ENCODE data around the gene ARHGEF28. TPM values are rescaled to one million over a fixed set of nuclear protein-coding genes. Genes with fewer than 3 reads are reported as not detected.

The ARHGEF28 gene
- total RNA-seq, 2 experiments from 2014 or later: not detected

DNA sequence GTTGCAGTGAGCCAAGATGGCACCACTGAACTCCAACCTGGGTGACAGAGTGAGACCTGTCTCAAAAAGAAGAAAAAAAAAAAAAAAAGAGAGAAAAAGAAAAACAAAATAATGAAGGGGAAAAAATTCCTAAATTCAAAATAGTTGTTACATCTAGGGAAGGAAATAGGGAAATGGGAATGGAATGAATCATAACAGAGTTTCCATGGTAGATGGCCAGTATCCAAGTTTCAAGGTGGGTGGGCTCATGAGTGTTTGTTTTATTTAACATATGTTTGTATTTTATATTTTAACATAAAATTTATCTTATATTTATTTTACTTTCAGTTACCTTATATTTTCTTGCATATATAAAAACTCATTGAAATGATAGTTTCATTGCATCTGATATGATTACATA is 215.6 kb downstream of the ARHGEF28 start:
- CTCF ChIA-PET: no interaction called here

DNA sequence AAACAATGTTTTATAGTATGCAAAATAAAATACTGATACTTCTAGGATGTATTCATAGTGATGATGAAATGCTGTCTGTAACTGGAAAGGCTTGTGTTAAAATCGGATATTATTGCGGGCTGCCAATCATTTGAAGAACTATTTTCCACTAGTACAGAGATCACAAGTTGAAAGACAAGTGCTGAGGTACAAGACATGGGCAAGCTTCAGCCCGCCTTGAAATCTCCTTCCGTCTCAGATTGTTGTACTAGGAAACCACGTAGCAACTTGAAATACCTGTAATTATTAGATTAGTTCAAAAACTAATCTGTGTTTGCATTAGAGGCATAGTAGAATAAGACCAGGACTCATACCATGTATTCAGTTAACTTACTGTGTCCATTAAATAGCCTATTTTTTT is 218.2 kb downstream of the ARHGEF28 start:
- no peak for DNase-seq
- ChIA-PET POLR2A (no interaction called here), CTCF (no interaction called here)
- H3K4me3 Mint-ChIP-seq: no peak overlapping the region
- H3K27me3 Mint-ChIP-seq: peaks cover 9% of the 10 kb centered on the region
- no peaks in the 10 kb centered on the region for H3K4me1 Mint-ChIP-seq
- H3K36me3 Mint-ChIP-seq (ENCODE audit: low read depth): no peaks in the 10 kb centered on the region
- no peak overlapping the region for H3K27ac Mint-ChIP-seq
- no peaks in the 10 kb centered on the region for H3K9me3 Mint-ChIP-seq

More for the DNA sequence above, 215.6 kb downstream of the ARHGEF28 start:
- Mint-ChIP-seq H3K9me3 (no peaks in the 10 kb centered on the region), H3K27ac (no peak overlapping the region), H3K4me1 (no peaks in the 10 kb centered on the region), H3K36me3 (ENCODE audit: low read depth) (no peaks in the 10 kb centered on the region), H3K27me3 (peaks cover 12% of the 10 kb centered on the region), H3K4me3 (no peak overlapping the region)
- DNase-seq: no peak
- POLR2A ChIA-PET: no interaction called here

DNA sequence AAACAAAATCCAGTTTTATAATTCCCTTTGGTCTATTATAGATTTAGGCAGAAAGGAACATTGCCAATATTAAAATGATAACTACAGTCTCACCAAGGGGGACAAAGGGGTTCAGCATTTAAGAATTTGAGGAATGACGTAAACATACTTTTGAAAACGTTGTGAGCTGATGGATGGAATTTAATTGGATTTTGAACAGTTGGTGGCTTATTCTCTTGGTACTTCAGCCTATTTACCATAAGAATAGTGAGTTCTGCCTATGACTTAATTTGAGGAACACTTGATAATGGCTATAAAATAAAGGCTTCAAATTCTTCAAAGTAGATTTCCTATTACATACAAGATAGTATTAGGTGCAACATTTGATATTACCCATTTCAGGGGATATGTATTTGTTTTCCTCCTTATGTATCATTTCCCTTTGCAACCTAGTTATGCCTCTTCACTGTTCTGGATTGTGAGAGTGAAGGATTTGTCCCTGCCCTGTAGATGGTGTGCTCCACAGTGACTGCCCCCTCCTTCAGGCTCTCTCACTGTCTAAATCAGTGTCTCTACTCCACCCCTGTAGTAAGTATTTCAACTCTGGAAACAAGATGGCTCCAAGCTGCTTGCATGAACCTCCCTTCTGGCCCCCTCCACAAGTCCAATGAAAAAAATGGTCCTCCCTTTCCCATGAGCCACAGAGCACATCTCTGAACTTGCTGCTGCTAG is 225.6 kb downstream of the ARHGEF28 start:
- no peak overlapping the region for H3K4me3 Mint-ChIP-seq
- CTCF ChIA-PET: no interaction called here
- POLR2A ChIA-PET: no interaction called here
- DNase-seq: no peak
- H3K27me3 Mint-ChIP-seq: peaks cover 12% of the 10 kb centered on the region
- no peaks in the 10 kb centered on the region for H3K4me1 Mint-ChIP-seq
- H3K9me3 Mint-ChIP-seq: no peaks in the 10 kb centered on the region
- no peak overlapping the region for H3K27ac Mint-ChIP-seq
- H3K36me3 Mint-ChIP-seq (ENCODE audit: low read depth): no peaks in the 10 kb centered on the region

DNA sequence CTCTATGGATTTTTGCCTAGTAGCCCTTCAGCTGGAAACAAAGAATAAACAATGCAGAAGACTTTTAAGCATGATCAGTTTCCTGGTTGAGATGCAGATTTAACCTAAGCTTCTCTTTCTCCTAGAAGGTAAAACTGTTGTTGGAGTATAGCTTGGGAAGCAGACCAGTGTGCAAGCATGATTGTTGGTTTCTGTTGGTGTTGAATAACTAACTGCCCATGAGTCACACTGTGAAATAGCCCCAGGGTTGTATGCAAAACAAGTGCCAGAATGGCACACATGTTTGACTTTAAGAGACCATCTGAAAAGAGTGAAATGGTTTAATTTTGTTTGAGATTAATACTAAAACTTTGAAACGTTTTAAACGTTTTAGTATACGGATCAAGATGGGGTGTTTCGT is 227.1 kb downstream of the ARHGEF28 start:
- Mint-ChIP-seq H3K4me3 (no peak overlapping the region), H3K9me3 (no peaks in the 10 kb centered on the region), H3K27ac (no peak overlapping the region), H3K4me1 (no peaks in the 10 kb centered on the region), H3K27me3 (peaks cover 12% of the 10 kb centered on the region), H3K36me3 (ENCODE audit: low read depth) (no peaks in the 10 kb centered on the region)
- no peak for DNase-seq
- ChIA-PET CTCF (no interaction called here), POLR2A (no interaction called here)

DNA sequence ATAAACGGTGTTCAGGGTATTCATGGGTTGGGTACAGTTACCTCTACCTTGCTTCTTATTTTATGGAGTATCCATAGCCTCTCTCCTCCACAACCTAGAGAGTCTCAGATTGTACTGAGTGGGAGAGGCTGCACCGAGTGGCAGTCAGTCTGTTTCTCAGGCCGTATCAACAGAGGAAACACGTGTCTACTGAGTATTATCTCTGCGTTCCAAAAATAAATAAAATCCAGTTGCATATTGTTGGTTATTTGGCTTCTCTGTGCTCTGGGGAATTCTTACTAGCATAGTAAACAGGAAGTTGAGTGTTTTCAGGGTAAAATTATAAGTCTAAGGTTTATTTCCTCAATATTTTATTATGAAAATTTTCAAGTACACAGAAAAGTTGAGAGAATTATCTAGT is 231.0 kb downstream of the ARHGEF28 start:
- Mint-ChIP-seq H3K4me1 (no peaks in the 10 kb centered on the region), H3K27ac (no peak overlapping the region), H3K4me3 (no peak overlapping the region), H3K36me3 (ENCODE audit: low read depth) (no peaks in the 10 kb centered on the region), H3K9me3 (no peaks in the 10 kb centered on the region), H3K27me3 (peaks cover 21% of the 10 kb centered on the region)
- ChIA-PET POLR2A (no interaction called here), CTCF (no interaction called here)
- no peak for DNase-seq

DNA sequence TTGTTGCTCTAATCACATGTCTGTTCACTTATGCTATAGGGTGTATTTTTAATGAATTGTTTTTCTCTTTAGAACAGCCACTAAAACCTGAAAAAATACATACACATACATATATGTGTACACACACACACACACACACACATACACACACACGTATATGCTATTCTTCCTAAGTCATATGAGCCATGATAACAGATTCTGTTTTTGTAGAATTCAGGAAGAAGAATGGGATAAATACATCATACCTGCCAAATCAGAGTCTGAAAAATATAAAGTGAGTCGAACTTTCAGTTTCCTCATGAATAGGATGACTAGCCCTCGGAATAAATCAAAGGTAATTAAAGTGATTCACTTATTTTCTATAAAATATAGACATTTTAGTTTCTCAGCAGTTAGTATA is 231.4 kb downstream of the ARHGEF28 start:
- Mint-ChIP-seq H3K4me3 (no peak overlapping the region), H3K9me3 (no peaks in the 10 kb centered on the region), H3K27me3 (peaks cover 24% of the 10 kb centered on the region), H3K4me1 (no peaks in the 10 kb centered on the region), H3K27ac (no peak overlapping the region), H3K36me3 (ENCODE audit: low read depth) (no peaks in the 10 kb centered on the region)
- POLR2A ChIA-PET: no interaction called here
- DNase-seq: no peak
- CTCF ChIA-PET: no interaction called here

DNA sequence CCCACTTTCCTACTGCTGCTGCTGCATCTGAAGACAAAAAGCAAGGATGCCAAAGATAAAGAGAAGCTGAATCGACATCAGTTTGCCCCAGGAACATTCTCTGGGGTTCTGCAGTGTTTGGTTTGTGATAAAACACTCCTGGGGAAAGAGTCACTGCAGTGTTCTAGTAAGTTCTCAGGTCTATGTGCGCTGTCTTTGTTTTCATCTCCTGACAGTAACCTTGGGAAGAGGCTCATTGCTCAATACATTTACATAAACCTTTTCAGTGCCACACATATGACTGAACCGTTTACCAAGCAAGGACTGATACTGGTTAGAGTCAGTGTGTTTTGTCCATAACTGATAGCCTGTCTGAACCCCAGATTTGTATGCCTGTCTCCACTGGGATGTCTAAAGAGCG is 232.1 kb downstream of the ARHGEF28 start:
- H3K4me3 Mint-ChIP-seq: no peak overlapping the region
- no peak overlapping the region for H3K27ac Mint-ChIP-seq
- no peaks in the 10 kb centered on the region for H3K36me3 Mint-ChIP-seq (ENCODE audit: low read depth)
- CTCF ChIA-PET: no interaction called here
- H3K4me1 Mint-ChIP-seq: no peaks in the 10 kb centered on the region
- POLR2A ChIA-PET: no interaction called here
- H3K9me3 Mint-ChIP-seq: no peaks in the 10 kb centered on the region
- DNase-seq: no peak
- peaks cover 25% of the 10 kb centered on the region for H3K27me3 Mint-ChIP-seq

DNA sequence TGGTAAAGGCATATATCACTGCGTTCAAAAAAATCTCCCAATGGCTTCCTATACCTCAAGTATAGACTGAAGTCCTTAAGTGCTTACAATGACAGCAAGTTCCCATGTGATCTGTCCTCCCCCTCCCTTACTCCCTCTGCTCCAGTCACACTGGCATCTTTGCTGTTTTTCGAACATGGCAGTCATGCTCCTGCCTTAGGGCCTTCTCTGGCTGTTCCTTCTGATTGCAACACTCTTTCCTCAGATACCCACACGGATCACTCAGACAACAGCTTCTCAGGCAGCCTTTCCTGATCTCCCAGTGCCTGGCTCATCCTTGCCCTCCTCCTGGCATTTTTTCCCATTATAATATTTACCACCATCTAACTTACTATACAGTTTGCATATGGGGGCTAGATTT is 232.8 kb downstream of the ARHGEF28 start:
- ChIA-PET POLR2A (no interaction called here), CTCF (no interaction called here)
- Mint-ChIP-seq H3K36me3 (ENCODE audit: low read depth) (no peaks in the 10 kb centered on the region), H3K4me3 (no peak overlapping the region), H3K9me3 (no peaks in the 10 kb centered on the region), H3K4me1 (no peaks in the 10 kb centered on the region), H3K27ac (no peak overlapping the region), H3K27me3 (peaks cover 31% of the 10 kb centered on the region)
- no peak for DNase-seq

DNA sequence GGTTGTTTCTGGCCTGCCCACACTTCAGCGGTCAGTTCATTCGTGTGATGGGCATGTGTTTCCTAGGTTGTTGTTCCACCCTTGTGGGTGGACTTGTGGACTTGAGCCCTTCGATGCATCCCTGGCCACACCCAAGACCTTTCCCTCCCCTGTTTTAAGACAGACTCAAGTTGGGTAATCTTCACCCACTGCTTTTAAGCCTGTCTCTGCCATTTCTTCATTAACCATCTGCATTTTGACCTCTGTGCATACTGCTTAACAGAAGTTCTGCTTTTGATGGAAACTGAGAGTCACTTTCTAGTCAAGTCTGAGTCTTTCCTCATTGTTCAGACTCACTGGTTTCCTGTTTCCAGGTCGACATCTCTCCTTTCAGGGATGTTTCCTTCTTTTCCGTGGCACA is 233.7 kb downstream of the ARHGEF28 start:
- Mint-ChIP-seq H3K4me1 (no peaks in the 10 kb centered on the region), H3K9me3 (no peaks in the 10 kb centered on the region), H3K36me3 (ENCODE audit: low read depth) (no peaks in the 10 kb centered on the region), H3K4me3 (no peak overlapping the region), H3K27me3 (peaks cover 36% of the 10 kb centered on the region), H3K27ac (no peak overlapping the region)
- ChIA-PET POLR2A (no interaction called here), CTCF (no interaction called here)
- no peak for DNase-seq

DNA sequence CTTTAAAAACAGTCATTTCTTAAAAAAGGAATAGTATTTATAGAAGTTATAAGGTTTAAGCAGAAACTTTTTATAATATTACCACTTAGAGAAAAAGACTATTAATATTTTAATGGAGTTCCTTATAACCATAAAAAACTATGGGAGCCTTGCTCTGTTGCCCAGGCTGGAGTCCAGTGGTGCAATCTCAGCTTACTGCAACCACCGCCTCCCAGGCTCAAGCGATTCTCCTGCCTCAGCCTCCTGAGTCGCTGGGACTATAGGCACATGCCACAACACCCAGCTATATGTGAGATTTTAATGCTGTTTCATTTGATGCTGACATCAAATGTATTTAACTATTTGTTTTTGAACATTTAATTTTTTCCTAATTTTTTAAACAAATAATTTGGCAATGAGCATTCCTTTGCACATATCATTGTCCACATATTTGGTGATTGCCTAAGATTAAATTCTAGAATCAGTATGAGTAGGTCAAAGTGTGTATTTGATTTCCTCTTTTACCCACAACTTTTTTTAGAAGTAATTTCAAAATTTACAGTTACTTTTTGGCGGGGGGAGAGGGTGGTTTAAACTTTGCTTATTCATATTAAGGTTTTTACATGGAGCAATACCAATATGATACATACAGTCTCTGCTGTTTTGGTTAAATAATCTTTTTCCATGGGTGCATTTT is 235.5 kb downstream of the ARHGEF28 start:
- H3K27me3 Mint-ChIP-seq: peaks cover 40% of the 10 kb centered on the region
- H3K36me3 Mint-ChIP-seq (ENCODE audit: low read depth): no peaks in the 10 kb centered on the region
- CTCF ChIA-PET: no interaction called here
- POLR2A ChIA-PET: no interaction called here
- no peak overlapping the region for H3K27ac Mint-ChIP-seq
- no peaks in the 10 kb centered on the region for H3K4me1 Mint-ChIP-seq
- no peaks in the 10 kb centered on the region for H3K9me3 Mint-ChIP-seq
- no peak overlapping the region for H3K4me3 Mint-ChIP-seq
- DNase-seq: no peak

DNA sequence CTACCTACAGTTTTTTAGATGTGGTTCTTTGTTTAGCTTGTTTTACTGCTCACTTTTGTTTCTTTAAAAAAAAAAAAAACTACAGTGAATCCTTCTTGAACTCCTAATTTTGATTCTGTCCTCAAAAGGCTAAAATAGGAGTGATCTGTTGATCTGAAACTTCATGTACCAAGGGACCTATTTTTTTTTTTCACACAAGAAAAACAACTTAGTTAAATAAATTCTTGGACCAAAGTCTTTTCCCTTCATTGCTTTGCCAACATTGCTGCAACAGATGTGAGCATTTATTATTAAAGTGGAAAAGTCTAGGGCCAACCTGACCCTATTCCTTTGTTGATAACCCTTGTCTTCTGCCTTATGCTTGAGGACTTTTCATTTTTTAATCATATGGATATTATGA is 236.8 kb downstream of the ARHGEF28 start:
- Mint-ChIP-seq H3K27me3 (peaks cover 44% of the 10 kb centered on the region), H3K4me3 (no peak overlapping the region), H3K9me3 (no peaks in the 10 kb centered on the region), H3K36me3 (ENCODE audit: low read depth) (no peaks in the 10 kb centered on the region), H3K27ac (no peak overlapping the region), H3K4me1 (no peaks in the 10 kb centered on the region)
- no peak for DNase-seq
- ChIA-PET POLR2A (no interaction called here), CTCF (no interaction called here)

DNA sequence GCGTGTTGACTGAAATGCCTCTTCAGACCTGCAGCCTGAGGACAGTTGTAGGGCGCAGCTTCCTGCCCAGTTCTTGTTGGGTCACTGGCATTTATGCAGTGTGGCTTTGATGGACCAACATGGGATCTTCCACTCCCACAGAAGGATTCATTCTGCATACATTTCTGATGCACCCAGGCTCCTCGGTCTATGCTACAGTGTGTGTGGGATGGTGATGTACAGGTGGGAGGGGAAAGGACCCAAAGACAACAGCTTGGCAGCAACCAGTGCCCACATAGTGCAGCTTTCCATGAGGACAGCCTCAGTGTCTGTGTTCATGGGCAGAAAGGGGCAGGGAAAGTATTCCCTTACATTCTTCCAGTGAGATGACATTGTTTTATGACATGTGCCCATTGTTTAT is 237.9 kb downstream of the ARHGEF28 start:
- H3K27me3 Mint-ChIP-seq: peaks cover 41% of the 10 kb centered on the region
- CTCF ChIA-PET: no interaction called here
- no peak overlapping the region for H3K27ac Mint-ChIP-seq

DNA sequence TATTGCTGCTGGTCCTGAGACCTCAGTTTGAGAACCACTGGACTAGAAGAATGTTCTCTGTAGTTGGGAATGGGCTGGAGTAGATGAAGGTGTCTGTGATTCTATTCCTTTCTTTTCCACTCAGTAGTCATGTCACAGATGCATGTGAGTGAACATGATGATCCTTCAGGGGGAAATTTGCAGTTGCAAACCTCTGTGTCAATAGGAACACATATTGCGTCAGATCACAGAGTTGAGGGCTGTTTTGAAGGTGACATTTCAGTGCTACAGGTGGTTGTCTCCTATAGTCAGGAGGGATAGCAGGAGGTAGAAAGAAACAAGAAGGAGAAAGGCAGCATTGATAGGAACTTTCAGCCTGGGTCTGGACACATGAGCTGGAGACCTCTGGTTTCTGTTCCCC is 239.3 kb downstream of the ARHGEF28 start:
- Mint-ChIP-seq H3K27ac (no peak overlapping the region), H3K4me3 (no peak overlapping the region), H3K9me3 (no peaks in the 10 kb centered on the region), H3K27me3 (peaks cover 34% of the 10 kb centered on the region), H3K36me3 (ENCODE audit: low read depth) (no peaks in the 10 kb centered on the region), H3K4me1 (no peaks in the 10 kb centered on the region)
- POLR2A ChIA-PET: no interaction called here
- CTCF ChIA-PET: no interaction called here
- DNase-seq: no peak

More for the DNA sequence above, 237.9 kb downstream of the ARHGEF28 start:
- POLR2A ChIA-PET: no interaction called here
- Mint-ChIP-seq H3K4me1 (no peaks in the 10 kb centered on the region), H3K4me3 (no peak overlapping the region), H3K36me3 (ENCODE audit: low read depth) (no peaks in the 10 kb centered on the region), H3K9me3 (no peaks in the 10 kb centered on the region)
- no peak for DNase-seq

All from activated CD4-positive, alpha-beta memory T cell treated with anti-CD3 and anti-CD28 coated beads, Interleukin-2, amount 10 ng/mL, durations not matched to agents 7 days and 5 days (primary cell).